Right ventricle myocardium inferior (tissue), 1 donor: Measurements from ENCODE around the gene RPS6KL1. TPM values are rescaled to one million over a fixed set of nuclear protein-coding genes. Genes with fewer than 3 reads are reported as not detected.

Experiments used
- ATAC-seq: fragments of 200-7000 bp; cut with Tn5 transposase; one replicate; pipeline ENCODE4 v1.9.1; 2020; ENCODE audit warnings: mild to moderate bottlenecking, moderate library complexity
- DNase-seq: peaks from one replicate; pipeline ENCODE4 v3.0.0; 2021; ENCODE audit errors: missing footprints
- intact Hi-C: fragments of 100-400 bp; cut with DNase I; formaldehyde crosslinking; loops from one replicate; pipeline ENCODE4 v1.11.0; 2022
- total RNA-seq: library from RNA; stranded (reverse); fragmentation: NEBNext Ultra II Directional; extraction: Animal tissue kit (Norgen Biotek cat#: 25700); gene quantifications from one replicate; pipeline ENCODE4 v1.2.1, GENCODE V29; 2021
- donor health status: DM: no; HTN: yes; CAD: no; lungs with severe emphysema.

Gene RPS6KL1
- total RNA-seq, 1 donor from 2014 or later: 19.1 TPM

DNA sequence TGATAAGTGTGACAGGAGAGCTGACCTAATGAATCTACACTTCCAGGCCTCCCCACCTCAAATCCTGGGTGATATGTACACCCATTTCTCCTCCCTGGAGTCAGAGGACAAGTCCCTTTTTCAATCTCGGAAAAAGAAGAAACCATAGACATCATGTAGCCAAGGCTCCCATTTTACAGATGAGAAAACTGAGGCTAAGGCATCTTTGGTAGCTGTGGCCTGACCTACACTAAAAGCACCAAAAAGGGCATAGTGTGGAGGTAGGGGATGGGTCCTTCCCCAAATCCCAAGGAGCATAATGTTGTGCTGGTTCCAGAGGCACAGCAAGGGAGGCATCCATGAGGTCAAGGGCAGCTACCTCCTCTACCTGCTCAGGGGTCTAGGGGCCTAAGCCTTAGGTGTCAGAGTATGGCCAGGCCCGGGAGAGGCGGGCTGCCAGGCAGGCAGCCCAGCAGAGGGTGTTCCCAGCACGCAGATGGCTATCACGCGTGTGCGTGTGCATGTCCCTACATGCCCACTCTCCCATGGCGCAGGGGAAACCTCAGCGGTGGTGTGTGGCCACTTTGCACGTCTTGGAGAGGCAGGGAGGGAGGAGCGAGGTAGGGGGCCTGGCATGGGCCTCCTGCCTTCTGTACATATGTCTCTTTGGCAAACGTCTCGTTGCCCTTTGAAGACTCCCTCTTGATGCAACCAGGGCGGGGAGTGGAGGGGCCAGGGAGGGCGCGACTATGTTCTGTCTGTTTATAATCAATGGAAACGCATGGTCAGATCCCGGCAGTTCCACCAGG is 29.8 kb upstream of the RPS6KL1 start:
- DNase-seq (no peak), ATAC-seq (no peak)
- intact Hi-C loops: no loop called here

DNA sequence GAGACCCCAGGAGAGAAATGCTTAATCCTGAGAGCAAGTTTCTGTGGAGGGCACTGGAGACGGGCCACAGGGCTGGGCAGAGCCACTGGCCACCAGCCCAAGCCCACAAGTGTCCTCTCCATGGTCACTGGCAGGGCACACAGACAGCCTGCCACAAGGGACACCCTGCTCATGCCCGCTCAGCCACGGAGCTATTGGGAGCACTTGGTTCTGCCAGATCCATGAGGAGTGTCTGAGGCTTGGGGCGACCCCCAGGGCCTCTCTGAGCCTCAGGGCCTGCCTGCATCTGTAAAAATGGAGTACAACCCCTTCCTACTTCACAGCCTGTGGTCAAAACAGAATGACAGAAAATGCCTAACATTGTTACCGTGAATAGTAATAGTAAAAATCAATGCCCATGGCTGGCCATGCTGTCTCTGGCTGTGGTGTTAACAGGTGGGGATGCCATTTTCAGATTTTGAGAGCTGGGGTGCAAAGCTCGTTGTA is 29.2 kb upstream of the RPS6KL1 start:
- intact Hi-C loops: no loop called here
- ATAC-seq: no peak
- no peak for DNase-seq

DNA sequence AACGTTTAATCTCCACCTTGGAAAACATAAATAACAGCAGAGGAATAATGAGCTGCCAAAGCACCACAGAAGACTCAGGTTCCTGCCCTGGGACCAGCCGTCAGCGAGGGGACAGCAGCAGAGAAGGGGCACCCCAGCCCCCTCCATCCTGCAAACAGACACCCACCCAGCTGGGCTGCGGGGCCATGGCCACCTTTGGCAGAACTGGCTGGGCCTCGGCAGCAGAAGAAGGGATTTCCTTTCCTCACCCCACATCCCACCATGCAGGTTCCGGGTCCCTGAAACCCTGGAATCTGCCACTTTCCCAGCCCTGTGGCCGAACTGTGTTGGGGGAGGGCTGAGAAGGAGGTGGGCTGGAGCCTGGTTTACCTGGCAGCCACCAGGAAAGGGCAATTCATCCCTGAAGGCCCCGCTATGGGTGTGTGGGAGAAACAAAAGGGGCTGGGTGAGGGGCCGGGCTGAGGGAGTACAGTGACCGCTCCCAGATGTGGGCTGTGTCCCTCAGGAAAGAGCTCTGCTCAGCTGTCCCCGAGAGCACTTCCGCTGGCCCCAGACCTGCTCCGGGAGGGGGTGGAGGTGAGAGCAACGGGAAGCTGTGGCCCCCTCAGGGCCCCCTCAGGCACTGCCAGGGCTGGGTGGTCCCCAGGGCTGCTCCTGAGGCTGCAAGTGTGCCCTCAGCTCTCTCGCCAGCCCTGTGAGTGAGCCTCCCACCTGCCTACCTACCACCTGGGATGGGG is 28.6 kb upstream of the RPS6KL1 start:
- intact Hi-C loops: no loop called here
- DNase-seq: no peak
- ATAC-seq: no peak

DNA sequence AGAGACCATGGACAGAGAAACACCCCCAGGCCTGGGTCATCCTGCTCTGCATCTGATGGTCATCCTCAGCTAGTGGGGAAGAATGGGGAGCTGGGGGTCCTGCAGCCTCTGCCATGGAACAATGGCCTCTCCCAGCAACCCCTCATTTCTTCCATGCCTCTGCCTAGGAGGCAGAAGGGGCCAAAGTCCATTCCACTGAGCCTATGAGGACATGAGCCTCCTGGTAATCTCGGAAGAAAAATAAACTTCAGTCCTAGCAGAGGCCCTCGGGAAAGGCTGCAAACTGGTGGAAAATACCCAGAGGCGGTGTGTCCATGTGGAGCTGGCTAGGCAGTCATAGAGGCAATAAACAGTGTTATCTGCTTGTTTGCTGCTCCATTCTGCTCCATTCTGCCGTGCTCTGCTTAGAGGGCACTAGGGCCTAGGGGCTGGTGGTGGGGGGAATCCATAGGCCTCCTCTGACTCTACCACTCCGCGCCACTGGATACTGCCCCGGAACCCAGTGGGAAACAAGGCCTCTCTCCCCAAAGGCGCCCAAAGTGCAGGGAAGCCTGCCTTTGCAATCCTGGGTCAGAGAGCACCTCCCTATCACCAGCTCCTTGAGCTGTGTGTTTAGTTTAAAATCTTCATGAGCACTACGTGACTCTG is 27.9 kb upstream of the RPS6KL1 start:
- intact Hi-C loops: no loop called here

DNA sequence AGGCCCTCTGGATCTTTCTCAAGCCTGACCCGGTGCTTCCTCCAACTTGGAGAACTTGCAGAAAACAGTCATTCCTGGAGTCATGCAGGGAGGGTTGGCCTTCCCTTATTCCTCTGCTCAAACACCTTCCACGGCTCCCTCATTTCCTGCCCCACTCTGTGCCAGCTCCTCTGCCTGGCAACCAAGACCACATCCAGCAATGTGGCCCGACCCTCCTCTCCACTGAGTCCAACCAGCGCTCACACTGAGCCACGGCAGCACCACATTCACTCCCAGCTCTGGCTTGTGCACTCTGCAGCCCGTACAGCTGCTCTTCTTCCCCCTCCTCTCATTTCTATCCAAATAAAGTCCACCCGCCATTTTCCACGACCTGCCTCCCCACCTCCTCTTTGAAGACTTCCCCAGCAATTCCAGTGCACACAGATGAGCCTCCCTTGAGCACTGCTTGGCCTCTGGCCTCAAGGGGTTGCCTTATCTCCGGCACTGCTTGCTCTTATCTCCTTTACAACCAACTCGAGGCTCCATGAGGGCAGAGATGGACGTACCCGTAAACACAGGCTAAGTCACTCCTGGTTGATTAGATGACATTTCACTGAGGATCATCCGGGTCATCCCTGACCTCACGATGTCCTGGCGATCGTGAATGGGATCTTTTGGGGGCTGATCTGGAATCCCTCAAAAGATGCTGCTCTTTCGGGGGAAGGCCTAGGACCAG is 27.0 kb upstream of the RPS6KL1 start:
- ATAC-seq (no peak), DNase-seq (no peak)
- intact Hi-C loops: loop anchor here (10.0 kb wide), 1 partner anchor 135 kb away; no protein-coding TSS in a partner anchor

More for the DNA sequence above, 27.9 kb upstream of the RPS6KL1 start:
- ATAC-seq (no peak), DNase-seq (no peak)

DNA sequence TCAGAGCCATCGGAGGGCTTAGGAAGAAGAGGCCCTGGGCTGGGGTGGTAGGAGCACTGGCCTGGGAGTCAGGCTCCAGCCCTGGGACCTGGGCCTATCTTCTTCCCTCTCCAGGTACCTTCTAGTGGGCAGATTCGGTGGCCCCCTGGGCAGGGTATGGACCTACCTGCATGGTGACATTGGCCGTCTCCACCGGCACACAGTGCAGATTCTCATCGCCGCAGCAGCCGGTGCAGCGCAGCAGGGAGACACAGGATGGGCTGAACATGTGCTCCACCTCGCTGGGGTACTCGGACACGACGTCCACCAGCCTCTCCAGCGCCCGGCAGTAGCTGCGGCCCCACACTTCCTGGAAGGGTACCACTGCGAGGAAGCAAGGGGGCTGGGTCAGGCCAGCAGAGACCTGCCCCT is 26.1 kb upstream of the RPS6KL1 start:
- intact Hi-C loops: loop anchor here (10.0 kb wide), 1 partner anchor 136 kb away; no protein-coding TSS in a partner anchor
- DNase-seq (no peak), ATAC-seq (no peak)

DNA sequence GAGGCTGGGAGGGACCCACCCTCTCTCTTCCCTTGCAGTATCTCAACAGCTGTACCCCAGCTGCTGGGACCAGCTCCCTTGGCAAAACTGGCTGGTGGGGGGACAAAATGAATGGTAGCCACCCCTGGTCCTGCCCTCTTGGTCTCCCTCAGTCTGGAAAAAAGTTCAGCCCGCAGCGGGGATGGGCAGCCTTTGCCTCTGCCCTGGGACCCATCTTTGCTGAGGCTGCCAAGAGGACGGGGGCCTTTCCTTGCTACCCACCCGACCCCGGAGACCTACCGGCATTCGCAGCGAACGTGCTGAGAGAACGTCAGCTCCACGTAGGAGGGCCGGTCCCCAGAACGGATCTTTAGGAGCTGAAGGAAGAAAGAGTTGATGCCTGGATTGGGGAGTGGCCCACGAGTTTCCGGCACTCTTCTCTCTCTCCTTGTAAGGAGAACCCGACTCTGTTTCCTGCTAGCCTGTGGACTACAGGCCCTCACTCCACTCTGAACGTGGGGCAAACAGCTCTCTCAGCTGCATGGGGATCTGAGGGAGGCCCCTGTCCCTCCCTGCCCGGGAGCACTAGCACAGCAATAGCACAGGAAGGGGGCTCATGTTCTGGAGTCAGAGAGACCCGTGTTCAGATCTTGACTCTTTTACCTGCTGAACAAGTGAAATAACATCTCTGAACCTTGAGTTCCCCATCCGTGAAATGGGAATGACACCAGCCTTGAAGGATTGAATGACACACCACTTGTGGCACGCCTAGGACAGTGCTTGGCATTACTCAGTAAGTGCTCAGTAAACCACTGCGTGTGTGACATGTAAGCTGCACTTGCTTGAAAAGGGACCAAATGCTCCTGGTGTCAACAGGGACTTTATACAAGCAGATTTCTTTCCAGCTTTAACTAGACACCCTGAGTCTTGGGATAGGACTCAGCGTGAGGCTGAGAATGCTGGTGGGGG is 25.4 kb upstream of the RPS6KL1 start:
- DNase-seq (no peak), ATAC-seq (no peak)
- intact Hi-C loops: loop anchor here (10.0 kb wide), 1 partner anchor 136 kb away; no protein-coding TSS in a partner anchor

DNA sequence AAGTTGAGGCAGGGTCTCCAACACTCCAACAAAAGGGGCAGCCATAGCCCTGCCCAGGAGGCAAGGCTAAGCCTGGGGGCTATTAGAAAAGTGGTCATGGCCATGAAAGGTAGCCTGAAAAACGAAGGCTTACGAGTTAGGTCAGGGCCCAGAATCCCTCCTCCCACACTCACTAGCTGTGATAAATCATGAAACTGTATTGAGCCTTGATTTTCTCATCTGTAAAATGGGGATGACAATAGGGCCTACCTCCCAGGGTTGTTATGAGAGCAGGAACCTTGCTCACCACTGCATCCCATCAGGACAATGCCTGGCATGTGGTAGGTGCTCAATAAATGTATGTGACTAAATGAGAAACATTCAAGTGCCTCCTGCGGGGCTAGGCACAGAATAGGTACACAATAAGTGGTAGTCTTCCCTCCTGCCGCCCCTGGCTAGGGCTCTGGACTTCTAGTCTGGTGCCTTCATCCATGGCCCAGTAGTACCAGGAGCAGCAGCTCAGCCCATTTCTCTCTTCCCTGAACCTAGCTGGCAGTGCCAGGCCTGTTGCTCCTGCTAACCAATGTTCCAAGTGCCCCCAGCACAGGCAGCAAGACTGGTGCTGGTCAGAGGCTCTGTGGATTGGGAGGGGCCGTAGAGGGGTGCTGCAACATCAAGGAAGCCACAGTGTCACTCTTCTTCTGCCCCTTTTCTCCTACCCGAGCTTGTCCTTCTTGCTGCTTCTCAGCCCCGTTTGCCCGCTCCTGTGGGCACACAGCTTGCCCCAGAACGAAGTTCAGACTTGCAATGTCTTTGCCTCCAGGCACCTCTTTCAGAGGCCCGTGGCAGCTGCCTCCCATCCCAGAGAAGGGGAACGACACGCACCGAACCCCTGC is 24.5 kb upstream of the RPS6KL1 start:
- no peak for DNase-seq
- intact Hi-C loops: loop anchor here (2.0 to 10.0 kb wide), 2 partner anchors 57 to 137 kb away; no protein-coding TSS in a partner anchor
- ATAC-seq: no peak

DNA sequence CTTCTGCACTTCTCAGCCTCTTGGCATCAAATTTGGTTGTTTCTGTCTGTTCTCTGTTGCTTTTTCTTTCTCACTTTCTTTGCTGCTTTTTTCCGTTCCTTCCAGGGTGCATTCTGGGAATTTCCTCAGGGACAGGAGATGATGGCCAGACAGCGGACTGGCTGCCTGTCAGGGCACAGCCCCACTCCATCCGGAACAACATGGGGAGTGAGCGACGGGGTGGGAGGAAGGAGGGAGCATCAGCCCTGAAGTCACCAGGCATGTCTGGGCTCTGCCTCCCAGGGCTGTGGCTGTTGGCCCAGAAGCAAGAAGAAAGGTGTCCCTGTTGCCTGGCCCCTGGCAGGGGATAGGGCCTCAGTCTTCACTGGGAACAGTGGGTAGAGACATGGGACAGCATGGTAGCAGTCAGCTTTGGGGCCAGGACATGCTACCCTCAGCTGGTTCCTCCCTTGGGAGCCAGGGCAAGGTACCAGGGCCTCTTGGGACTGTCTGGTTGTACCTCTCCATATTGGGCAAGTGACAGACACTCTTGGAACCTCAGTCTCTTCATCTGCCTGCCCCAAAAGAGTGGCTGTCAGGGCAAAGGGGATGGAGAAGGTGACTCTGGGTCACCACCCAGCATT is 23.7 kb upstream of the RPS6KL1 start:
- ATAC-seq (peak; percentile 78), DNase-seq (no peak)
- intact Hi-C loops: loop anchor here (2.0 to 10.0 kb wide), 2 partner anchors 58 to 138 kb away; no protein-coding TSS in a partner anchor

DNA sequence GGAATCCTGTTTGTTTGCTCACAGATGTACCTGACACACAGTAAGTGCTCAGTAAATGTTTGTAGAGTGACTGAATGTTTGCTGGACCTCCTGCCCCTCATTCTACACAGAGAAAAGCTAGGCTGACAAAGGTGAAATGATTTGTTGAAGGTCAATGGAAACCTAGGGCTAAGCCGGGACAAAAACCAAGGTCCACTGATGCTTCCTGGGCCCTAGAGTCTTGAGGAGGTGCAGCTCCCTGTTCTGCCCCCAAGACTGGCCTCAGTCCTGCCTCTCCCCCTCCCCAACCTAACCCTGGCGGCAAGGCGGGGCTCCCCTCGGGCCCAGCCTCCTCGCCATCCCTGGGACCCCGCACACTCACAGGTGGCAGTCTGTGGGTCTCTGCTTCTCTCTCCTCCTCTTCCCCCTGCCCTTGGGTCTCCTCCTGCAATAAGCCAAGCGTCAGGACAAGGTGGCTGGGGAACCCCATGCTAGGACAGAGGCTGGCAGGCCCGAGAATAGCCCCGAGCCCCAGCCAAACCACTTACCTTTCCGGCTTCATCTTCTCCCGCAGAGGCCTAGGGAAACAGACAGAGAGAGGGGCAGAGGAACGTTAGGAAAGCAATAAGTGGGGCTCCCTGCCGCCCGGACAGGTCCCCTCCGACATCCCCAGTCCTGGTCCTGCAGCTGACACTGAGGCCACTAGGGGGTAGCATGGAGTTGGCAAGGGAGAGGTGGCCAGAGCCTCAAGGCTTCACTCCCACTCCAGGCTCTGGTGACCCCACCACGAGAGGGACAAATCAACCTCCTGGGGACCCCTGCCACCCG is 23.0 kb upstream of the RPS6KL1 start:
- DNase-seq: peak; percentile 89
- intact Hi-C loops: loop anchor here (2.0 to 10.0 kb wide), 2 partner anchors 59 to 139 kb away; no protein-coding TSS in a partner anchor
- peak; percentile 83 for ATAC-seq

DNA sequence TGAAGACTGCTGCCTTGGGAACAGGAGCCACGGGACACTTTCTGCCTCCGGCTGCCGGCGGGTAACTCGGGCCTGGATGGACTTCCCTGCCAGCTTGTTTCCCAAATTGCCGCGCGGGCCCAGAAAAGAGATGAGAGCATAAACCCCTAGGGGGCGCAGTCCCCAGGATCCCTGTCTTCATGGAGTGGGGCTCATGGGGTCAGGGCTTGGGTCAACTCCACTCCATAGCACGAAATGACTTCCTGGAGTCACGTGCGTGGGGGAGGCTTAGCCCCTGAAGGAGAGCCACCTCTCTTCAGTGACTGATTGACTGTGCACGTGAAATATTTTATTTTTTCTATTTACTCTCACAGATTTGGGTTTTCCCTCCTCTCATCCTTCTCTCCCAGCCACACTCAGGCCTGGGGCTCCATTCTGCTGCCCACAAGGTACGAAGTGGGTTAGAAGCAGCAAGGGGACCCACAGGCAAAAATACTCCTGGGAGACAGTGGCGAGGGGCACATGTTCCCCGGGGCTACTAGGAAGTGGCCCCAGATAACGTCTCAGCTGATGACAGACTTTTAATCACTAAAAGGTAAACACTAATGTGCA is 22.3 kb upstream of the RPS6KL1 start:
- DNase-seq (no peak), ATAC-seq (no peak)

DNA sequence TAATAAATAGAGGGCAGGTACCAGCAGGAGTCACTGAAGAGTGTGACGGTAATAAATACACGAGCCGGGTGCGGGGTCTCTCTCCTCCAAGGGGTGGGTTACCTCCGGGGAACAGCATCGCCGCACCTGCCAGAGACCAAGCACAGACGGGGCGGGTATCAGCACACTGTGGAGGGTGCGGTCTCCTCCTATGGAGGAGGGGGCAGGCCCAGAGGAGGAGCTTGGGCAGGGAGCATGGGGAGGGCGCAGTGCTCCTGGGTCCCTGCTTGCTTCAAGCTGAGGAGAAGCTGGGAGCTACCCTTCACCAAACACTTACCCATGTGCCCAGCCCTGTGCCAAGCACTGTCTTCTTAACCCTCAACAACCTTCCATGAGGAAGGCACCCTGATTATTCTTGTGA is 19.5 kb upstream of the RPS6KL1 start:
- intact Hi-C loops: loop anchor here (10.0 kb wide), 1 partner anchor 142 kb away; no protein-coding TSS in a partner anchor
- ATAC-seq (no peak), DNase-seq (no peak)

More for the DNA sequence above, 22.3 kb upstream of the RPS6KL1 start:
- intact Hi-C loops: loop anchor here (10.0 kb wide), 1 partner anchor 139 kb away; no protein-coding TSS in a partner anchor

DNA sequence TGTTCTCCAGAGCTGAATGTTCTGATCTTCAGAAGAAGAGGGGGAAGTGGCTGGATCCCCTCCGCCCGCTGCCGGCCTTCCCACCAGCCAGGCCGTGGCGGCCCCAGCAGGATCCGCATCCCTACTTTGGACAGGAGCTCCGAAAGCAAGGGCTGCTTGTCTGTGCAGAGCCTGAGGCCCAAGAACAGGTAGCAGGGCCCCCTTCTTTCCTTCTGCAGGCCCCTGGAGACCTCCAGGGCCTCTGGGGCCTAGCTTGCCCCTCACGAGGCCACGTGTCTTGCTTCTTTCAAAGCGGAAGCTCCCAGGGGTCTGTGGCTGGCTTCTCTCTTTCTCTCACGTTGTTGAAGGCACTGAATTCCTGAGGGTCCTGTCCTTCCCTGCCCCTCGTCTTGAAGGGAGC is 19.1 kb upstream of the RPS6KL1 start:
- ATAC-seq (no peak), DNase-seq (no peak)
- intact Hi-C loops: loop anchor here (10.0 kb wide), 1 partner anchor 143 kb away; no protein-coding TSS in a partner anchor

DNA sequence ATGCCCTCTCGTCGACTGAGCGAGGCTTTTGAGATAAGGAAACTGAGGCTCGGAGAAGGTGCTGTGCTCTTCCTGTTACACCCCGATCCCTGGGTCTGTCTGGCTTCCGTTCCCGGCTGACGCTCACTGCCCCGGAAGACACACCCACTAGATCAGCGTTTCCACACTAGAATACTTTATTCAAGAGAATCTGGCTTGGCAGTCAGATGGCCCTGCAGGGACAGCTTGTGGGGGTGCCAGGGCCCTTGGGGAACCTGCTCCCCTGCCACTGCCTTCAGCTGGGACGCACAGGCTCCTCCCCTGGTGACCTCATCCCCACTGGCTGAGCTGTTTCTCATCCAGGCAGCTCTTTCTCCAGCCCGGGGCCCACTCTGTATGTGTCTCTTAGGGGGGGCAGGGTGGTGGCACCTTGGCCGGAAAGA is 18.6 kb upstream of the RPS6KL1 start:
- ATAC-seq (peak; percentile 33), DNase-seq (peak; percentile 88)
- intact Hi-C loops: loop anchor here (10.0 kb wide), 1 partner anchor 143 kb away; no protein-coding TSS in a partner anchor
